HG02938 (cell line): ENCODE data around the gene DGAT2.
A peak's percentile ranks its signal among the peaks of the same experiment; 100 is the strongest.
"Not testable (repeated sequence)": the region's sequence is repeated elsewhere in the genome, so short reads cannot be mapped to it uniquely, and the experiment has no call there.

Experiments
- ATAC-seq: cut with Tn5 transposase; IDR thresholded peaks from one replicate; pipeline ENCODE4 v1.9.1; 2021; ENCODE audit warnings: mild to moderate bottlenecking, moderate library complexity; ENCODE audit not compliant: unreplicated experiment

The DGAT2 gene

GRCh38 chr11:75768112-75768908 lies at the start of gene DGAT2:
TSS of gene DGAT2 (plus strand) at chr11:75768778. CDS start at chr11:75768992, 214 bp downstream.
- peak; percentile 66 for ATAC-seq

- ATAC-seq = no peak
These were observed 49.0 kb upstream of the DGAT2 start for GRCh38 chr11:75719340-75720239.

GRCh38 chr11:75720639-75721038 lies 47.9 kb upstream of the DGAT2 start:
- ATAC-seq = no peak

GRCh38 chr11:75721852-75722668 lies 46.5 kb upstream of the DGAT2 start:
- no peak for ATAC-seq

- ATAC-seq = no peak
These were observed 45.9 kb upstream of the DGAT2 start for GRCh38 chr11:75722669-75723042.

GRCh38 chr11:75725547-75726320 lies 42.8 kb upstream of the DGAT2 start:
- ATAC-seq = no peak

- no peak for ATAC-seq
These were observed 39.6 kb upstream of the DGAT2 start for GRCh38 chr11:75728992-75729391.

GRCh38 chr11:75731095-75731494 lies 37.5 kb upstream of the DGAT2 start:
- ATAC-seq = no peak

- no peak for ATAC-seq
These were observed 35.5 kb upstream of the DGAT2 start for GRCh38 chr11:75733071-75733430.

GRCh38 chr11:75733431-75734107 lies 35.0 kb upstream of the DGAT2 start:
- no peak for ATAC-seq

GRCh38 chr11:75734491-75735180 lies 33.9 kb upstream of the DGAT2 start:
- ATAC-seq = no peak

- ATAC-seq = no peak
These were observed 33.3 kb upstream of the DGAT2 start for GRCh38 chr11:75735181-75735845.

GRCh38 chr11:75737314-75737713 lies 31.3 kb upstream of the DGAT2 start:
- no peak for ATAC-seq

- no peak for ATAC-seq
These were observed 27.9 kb upstream of the DGAT2 start for GRCh38 chr11:75740681-75741080.

GRCh38 chr11:75743159-75743558 lies 25.4 kb upstream of the DGAT2 start:
- not testable (repeated sequence) for ATAC-seq

GRCh38 chr11:75743711-75744563 lies 24.6 kb upstream of the DGAT2 start:
- no peak for ATAC-seq

- ATAC-seq = no peak
These were observed 22.8 kb upstream of the DGAT2 start for GRCh38 chr11:75745807-75746206.
